Tibial nerve (tissue), 4 donors: ENCODE data around the gene CETN1. TPM values are rescaled to one million over a fixed set of nuclear protein-coding genes. Genes with fewer than 3 reads are reported as not detected.

Source experiments
- DNase-seq, 2 donors: peaks; one replicate each; pipeline ENCODE4 v3.0.0-alpha.2; 2019; ENCODE audit warnings: low spot score in 2 of 2
- H3K27ac ChIP-seq, 4 donors: fragments of 200-600 bp; sonication (generic) in 3 of 4; one replicate each; pipeline ENCODE4 v1.5.1; 2017 to 2019; ENCODE audit warnings: mild to moderate bottlenecking in 1 of 4
- H3K27me3 ChIP-seq, 2 donors: fragments of 200-600 bp; sonication (generic) in 1 of 2; one replicate each; pipeline versions ENCODE4 v1.5.1 to v1.6.0; 2017 to 2019
- H3K36me3 ChIP-seq, 3 donors: fragments of 200-600 bp; sonication (generic); one replicate each; pipeline ENCODE4 v1.5.1; 2018 to 2019
- H3K4me1 ChIP-seq, 4 donors: fragments of 200-600 bp; sonication (generic) in 3 of 4; one replicate each; pipeline ENCODE4 v1.5.1; 2017 to 2019
- H3K4me3 ChIP-seq, 4 donors: fragments of 200-600 bp; sonication (generic) in 3 of 4; one replicate each; pipeline ENCODE4 v1.5.1; 2017 to 2019; ENCODE audit warnings: mild to moderate bottlenecking in 1 of 4, moderate library complexity in 1 of 4
- H3K9me3 ChIP-seq, 4 donors: fragments of 200-600 bp; sonication (generic) in 3 of 4; one replicate each; pipeline ENCODE4 v1.5.1; 2017 to 2019
- EP300 ChIP-seq, 2 donors: sonication (generic); formaldehyde crosslinking; IDR thresholded peaks; one replicate each; pipeline ENCODE4 v1.6.1; 2017; ENCODE audit warnings: antibody characterized with exemption in 2 of 2, mild to moderate bottlenecking in 1 of 2
- POLR2A ChIP-seq, 2 donors: fragments of 450-650 bp; IDR thresholded peaks; one replicate each; pipeline ENCODE4 v1.6.1; 2017; ENCODE audit warnings: antibody characterized with exemption in 2 of 2, mild to moderate bottlenecking in 2 of 2, moderate library complexity in 2 of 2
- WGBS, 2 donors: methylation state at CpG; one replicate each; pipeline ENCODE4 v1.1.5; 2018; 5-methylcytosine and 5-hydroxymethylcytosine counted together
- total RNA-seq, 4 donors: library from RNA; depleted of rRNA; stranded (reverse); fragments of >200 nt; gene quantifications; one replicate each; pipeline ENCODE4 v1.1.0, GENCODE V29; 2016
- TF ChIP-seq, protein P1 (sequence below), 5 experiments: fragments of 200-600 bp in 3 of 5; fragments of 450-650 bp in 2 of 5; sonication (generic) in 3 of 5; IDR thresholded peaks; one replicate each; pipeline ENCODE4 v1.5.1; 2016 to 2019; ENCODE audit warnings: antibody characterized with exemption in 5 of 5, mild to moderate bottlenecking in 3 of 5, moderate library complexity in 2 of 5

The CETN1 gene
- total RNA-seq, 4 donors from 2014 or later = not detected

GRCh38 chr18:600107-600506, 19.9 kb downstream of the CETN1 start:
- Histone ChIP-seq H3K9me3 (no peaks in the 10 kb centered on the region), H3K27me3 (peaks cover 0 to 17% of the 10 kb centered on the region in 2 donors), H3K4me3 (no peak overlapping the region), H3K36me3 (no peaks in the 10 kb centered on the region), H3K4me1 (peaks cover 0 to 11% (median 0%) of the 10 kb centered on the region in 4 donors), H3K27ac (no peak overlapping the region)
- WGBS, 2 donors = 63 to 72% methylated on average over 3 of the region's 3 CpGs
- no peak for TF ChIP-seq EP300 (IDR thresholded peaks at IDR 0.05)
- TF ChIP-seq, protein P1, sequence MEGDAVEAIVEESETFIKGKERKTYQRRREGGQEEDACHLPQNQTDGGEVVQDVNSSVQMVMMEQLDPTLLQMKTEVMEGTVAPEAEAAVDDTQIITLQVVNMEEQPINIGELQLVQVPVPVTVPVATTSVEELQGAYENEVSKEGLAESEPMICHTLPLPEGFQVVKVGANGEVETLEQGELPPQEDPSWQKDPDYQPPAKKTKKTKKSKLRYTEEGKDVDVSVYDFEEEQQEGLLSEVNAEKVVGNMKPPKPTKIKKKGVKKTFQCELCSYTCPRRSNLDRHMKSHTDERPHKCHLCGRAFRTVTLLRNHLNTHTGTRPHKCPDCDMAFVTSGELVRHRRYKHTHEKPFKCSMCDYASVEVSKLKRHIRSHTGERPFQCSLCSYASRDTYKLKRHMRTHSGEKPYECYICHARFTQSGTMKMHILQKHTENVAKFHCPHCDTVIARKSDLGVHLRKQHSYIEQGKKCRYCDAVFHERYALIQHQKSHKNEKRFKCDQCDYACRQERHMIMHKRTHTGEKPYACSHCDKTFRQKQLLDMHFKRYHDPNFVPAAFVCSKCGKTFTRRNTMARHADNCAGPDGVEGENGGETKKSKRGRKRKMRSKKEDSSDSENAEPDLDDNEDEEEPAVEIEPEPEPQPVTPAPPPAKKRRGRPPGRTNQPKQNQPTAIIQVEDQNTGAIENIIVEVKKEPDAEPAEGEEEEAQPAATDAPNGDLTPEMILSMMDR (IDR thresholded peaks at IDR 0.05) = no peak
- TF ChIP-seq POLR2A (IDR thresholded peaks at IDR 0.05) = no peak
- DNase-seq = no peak

GRCh38 chr18:604771-605170, 24.6 kb downstream of the CETN1 start:
- 79% methylated on average over 8 of the region's 8 CpGs for WGBS, 2 donors
- no peak for DNase-seq
- Histone ChIP-seq H3K27ac (no peak overlapping the region), H3K27me3 (no peaks in the 10 kb centered on the region), H3K9me3 (no peaks in the 10 kb centered on the region), H3K4me1 (no peaks in the 10 kb centered on the region), H3K36me3 (no peaks in the 10 kb centered on the region), H3K4me3 (no peak overlapping the region)
- TF ChIP-seq, protein P1 (IDR thresholded peaks at IDR 0.05) = no peak

DNA sequence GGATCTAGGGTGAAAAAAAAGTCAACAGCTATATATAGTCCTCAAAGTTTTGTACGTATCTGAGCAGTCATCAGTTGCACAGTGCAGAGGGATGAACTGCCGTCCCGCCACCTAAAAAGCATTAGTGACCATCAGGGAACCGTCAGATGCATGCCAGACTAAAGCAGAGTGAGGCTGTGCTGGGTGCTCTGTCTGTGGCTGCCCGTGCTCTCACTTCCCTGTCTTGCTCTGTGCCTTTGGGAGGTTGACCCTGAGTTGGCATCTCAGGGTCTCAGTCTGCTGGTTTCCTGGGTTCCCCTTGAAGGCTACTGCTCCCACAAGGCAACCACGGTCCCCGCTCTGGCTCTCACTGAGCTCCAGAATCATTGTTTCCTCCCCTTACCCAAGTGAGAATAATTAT, 27.8 kb downstream of the CETN1 start:
- Histone ChIP-seq H3K27me3 (no peaks in the 10 kb centered on the region), H3K36me3 (no peaks in the 10 kb centered on the region), H3K9me3 (no peaks in the 10 kb centered on the region), H3K27ac (no peak overlapping the region), H3K4me1 (no peaks in the 10 kb centered on the region), H3K4me3 (no peak overlapping the region)
- TF ChIP-seq EP300 (IDR thresholded peaks at IDR 0.05) (no peak), POLR2A (IDR thresholded peaks at IDR 0.05) (no peak)
- TF ChIP-seq, protein P1 (IDR thresholded peaks at IDR 0.05) = no peak
- WGBS, 2 donors = 70 to 93% methylated on average over 7 of the region's 7 CpGs
- DNase-seq = no peak

GRCh38 chr18:610214-610928, 30.2 kb downstream of the CETN1 start:
- H3K27me3 ChIP-seq = no peaks in the 10 kb centered on the region
- no peaks in the 10 kb centered on the region for H3K36me3 ChIP-seq
- no peak overlapping the region for H3K27ac ChIP-seq
- H3K4me3 ChIP-seq = no peak overlapping the region
- WGBS, 2 donors = 84 to 86% methylated on average over 15 of the region's 15 CpGs
- H3K4me1 ChIP-seq = peaks cover 0 to under 1% (median 0%) of the 10 kb centered on the region in 4 donors
- H3K9me3 ChIP-seq = no peaks in the 10 kb centered on the region
- TF ChIP-seq EP300 (IDR thresholded peaks at IDR 0.05) = no peak
- TF ChIP-seq POLR2A (IDR thresholded peaks at IDR 0.05) = no peak
- TF ChIP-seq, protein P1 (IDR thresholded peaks at IDR 0.05) = no peak
- no peak for DNase-seq

DNA sequence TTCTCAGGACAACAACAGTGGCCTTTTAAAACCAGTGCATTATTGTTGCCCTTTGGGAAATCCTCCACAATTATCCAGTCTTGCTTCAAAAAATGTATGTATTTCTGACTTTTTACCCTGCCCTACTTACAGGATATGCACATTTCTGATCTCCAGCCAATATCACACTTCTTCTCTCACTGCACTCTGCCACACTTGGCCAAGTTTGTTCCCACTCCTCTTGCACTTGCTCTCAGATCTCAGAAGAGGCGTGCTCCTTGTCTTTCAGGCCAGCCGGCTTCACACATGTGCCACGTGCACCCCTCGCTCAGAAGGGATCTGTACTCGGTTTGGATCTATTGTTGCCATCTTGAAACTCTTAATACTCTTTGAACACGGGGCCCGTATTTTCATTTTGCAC, 32.0 kb downstream of the CETN1 start:
- no peak for DNase-seq
- Histone ChIP-seq H3K4me1 (peaks cover 0 to 7% (median 0%) of the 10 kb centered on the region in 4 donors), H3K4me3 (no peak overlapping the region), H3K9me3 (no peaks in the 10 kb centered on the region), H3K27me3 (no peaks in the 10 kb centered on the region), H3K36me3 (no peaks in the 10 kb centered on the region), H3K27ac (no peak overlapping the region)
- TF ChIP-seq EP300 (IDR thresholded peaks at IDR 0.05) (no peak), POLR2A (IDR thresholded peaks at IDR 0.05) (no peak)
- TF ChIP-seq, protein P1 (IDR thresholded peaks at IDR 0.05) = no peak
- WGBS, 2 donors = 79 to 88% methylated on average over 7 of the region's 7 CpGs
